GM19351 (cell line): ENCODE results near the gene CENPC.

Experiments used
- ATAC-seq: cut with Tn5 transposase; IDR thresholded peaks from one replicate; pipeline ENCODE4 v1.9.1; 2021; ENCODE audit warnings: mild to moderate bottlenecking, moderate library complexity; ENCODE audit not compliant: unreplicated experiment

The CENPC gene, protein sequence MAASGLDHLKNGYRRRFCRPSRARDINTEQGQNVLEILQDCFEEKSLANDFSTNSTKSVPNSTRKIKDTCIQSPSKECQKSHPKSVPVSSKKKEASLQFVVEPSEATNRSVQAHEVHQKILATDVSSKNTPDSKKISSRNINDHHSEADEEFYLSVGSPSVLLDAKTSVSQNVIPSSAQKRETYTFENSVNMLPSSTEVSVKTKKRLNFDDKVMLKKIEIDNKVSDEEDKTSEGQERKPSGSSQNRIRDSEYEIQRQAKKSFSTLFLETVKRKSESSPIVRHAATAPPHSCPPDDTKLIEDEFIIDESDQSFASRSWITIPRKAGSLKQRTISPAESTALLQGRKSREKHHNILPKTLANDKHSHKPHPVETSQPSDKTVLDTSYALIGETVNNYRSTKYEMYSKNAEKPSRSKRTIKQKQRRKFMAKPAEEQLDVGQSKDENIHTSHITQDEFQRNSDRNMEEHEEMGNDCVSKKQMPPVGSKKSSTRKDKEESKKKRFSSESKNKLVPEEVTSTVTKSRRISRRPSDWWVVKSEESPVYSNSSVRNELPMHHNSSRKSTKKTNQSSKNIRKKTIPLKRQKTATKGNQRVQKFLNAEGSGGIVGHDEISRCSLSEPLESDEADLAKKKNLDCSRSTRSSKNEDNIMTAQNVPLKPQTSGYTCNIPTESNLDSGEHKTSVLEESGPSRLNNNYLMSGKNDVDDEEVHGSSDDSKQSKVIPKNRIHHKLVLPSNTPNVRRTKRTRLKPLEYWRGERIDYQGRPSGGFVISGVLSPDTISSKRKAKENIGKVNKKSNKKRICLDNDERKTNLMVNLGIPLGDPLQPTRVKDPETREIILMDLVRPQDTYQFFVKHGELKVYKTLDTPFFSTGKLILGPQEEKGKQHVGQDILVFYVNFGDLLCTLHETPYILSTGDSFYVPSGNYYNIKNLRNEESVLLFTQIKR

DNA sequence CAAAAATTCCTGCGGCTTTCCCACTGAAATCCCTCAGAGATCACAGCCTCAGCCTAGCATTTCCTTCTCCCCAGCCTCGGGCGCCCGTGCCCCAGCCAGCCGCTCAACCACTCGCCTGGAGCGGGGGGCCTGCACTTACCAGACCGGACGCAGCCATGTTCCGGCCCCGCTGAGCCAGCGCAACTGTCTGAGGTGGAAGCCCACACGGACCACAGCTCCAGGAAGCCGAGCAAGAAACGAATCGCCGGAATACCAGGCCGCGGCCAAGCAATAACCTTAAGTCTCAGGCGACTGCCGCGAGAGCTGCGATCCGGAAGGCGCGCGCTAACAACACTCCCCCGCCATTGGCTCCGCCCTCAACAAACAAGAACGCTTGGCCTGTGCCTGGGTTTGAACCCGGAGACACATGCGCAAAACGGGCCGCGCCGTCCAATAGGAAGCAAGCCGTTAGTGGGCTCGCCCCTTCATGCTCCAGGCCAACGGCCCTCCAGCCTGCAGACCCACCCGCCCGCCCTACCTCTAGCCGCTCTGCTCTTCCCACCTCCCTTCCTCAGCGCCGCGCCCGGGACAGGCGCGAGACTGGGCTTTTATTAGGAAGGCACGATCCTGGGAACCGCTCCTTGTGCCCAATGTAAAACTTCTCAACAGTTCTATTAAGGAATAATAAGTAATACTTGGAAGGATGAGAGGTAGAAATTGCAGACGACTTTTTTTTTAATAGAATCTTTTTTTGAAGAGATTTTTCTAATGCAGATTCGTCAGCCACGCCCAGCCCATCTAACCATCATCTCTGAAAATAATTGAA lies at the start of gene CENPC:
Gene CENPC (minus strand): TSS at position 305 of the 805 bp plus-strand sequence. CDS start 148 bp downstream, at position 157.
- peak; percentile 91 for ATAC-seq

DNA sequence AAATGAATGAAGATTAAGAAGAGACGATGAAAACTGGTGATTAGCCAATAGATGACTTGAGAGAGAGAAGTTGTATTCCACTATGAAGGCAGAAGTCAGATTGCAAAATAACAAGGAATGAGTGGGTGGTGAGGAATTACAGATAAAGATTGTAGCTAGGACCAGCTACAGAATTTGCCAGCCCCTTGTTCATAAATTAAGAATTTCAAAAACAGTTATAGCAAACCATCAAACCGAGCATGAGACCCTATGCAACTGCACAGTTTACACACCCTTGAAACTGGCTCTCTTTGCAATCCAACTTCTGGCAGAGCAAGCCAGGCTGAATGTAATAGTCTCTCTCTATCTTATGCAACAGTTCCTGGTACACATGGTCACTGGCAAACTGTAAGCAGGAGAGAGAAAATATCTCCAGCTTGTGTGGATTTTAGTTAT lies 48.5 kb upstream of the CENPC start:
- ATAC-seq: no peak

DNA sequence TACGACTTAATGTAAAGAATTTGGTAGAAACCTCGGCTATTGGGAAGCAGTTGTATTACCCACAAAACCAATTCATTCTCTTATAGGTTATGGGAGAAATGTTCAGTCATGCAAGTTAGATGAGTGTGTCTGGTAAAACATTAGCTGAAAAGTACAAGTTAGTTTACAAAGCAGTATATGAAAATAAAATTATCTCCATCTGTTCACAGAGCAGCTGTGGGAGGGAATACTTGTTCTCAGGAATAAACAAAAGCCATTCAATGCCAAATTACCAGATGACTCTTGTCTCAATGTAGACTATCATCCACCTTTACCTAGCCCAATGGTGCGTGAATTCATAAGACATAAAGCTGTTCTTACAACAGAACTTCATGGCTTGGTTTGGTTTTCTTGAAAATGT lies 41.9 kb upstream of the CENPC start:
- ATAC-seq: no peak

DNA sequence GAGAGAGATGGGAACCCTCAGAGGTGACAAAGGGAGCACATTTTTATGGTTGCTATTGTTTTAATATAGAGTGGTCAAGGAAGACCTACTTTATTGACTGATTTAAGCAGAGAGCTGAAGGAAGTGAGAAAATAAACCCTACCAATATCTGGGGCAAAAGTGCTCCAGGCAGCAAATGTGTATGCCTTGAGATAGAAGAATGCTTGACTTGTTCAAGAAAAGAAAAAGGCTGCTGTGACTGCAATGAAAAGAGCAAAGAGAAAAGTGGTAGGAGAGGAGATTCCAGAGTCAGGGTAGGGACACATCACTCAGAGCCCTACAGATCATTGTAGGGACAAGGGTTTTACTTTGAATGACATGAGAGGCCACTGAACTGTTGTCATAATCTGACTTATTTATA lies 39.2 kb upstream of the CENPC start:
- no peak for ATAC-seq

DNA sequence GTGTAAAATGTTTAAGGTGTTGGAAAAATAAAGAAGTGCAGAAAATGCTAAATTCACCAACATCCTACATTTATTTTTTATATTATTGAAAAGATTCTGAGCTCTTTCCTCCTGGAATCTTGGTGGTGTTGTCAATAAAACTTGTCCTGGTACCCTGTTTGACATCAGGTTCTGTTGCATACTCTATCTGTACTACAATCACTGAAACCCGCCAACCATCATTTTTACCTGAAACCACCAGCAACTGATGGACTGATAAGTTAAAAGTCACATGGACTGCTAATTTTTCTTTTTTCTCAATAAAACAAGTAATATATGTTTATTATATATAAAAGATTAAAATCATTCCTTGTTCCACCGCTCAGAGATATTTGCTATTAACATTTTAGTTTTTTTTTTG lies 36.6 kb upstream of the CENPC start:
- no peak for ATAC-seq

DNA sequence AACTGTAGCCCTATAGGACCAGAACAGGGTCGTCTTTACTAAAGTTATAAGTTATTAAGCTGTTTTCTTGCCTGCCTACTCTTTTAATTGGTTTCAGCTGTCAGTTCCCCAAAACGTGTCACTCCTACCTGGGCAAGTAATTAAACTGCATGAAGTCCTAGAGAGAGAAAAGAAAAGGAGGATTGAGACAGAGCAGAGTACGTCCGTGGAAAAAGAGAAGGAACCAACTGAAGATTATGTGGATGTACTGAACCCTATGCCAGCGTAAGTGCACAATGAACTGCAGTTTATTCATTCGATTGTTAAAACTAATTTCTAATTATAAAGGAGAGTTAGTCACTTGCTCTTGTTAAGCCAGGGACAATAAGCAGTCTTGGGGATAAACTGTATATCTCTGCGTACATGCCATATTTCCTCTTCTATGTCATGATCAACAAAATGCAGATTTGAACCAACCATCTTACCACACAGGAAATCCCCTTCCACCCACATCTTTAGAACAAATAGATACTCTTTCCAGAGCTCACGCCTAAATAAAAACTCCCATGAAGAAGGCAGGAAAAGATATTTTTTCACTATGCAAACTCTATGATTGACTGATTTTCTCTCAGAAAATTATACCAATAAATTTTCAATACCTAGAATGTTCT lies 36.0 kb upstream of the CENPC start:
- peak; percentile 46 for ATAC-seq

DNA sequence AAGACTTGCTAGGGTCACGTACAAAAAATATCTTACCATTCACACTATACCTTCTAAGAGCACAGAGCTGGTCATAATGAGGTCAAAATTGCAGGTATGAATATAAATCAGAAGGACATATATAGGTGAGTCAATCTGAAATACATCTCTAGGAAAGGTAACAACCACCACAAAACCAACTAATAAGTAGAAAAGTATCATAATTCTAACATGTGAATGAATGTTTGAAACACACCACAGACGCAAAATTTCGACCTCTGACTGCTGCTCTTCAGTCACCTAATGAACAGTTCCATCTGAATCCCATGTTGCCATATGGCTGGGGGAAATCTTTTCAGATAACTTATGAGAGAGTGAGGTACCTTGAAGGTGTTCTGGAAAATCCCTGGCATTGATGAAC lies 35.3 kb upstream of the CENPC start:
- peak; percentile 32 for ATAC-seq

- ATAC-seq: peak; percentile 50
Observed at GRCh38 chr4:67576538-67576937, 31.2 kb upstream of the CENPC start.

DNA sequence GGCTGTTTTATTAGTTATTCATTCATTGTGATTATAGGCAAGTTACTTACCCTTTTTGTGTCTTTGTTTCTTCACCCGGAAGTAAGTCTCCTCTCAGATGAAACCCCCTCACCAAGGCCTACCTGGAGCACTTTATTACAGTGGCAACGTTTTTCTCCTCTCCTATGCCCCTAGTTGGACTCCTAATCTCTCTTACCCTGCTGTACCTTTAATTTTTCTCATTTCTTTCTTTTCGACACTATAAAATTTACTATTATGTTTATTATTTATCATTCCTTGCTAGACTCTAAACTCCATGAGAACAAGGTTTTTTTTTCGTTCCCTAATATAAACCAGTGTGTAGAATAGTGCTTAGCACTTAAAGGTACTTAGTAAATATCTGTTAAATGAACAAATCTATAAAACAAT lies 30.8 kb upstream of the CENPC start:
- no peak for ATAC-seq

DNA sequence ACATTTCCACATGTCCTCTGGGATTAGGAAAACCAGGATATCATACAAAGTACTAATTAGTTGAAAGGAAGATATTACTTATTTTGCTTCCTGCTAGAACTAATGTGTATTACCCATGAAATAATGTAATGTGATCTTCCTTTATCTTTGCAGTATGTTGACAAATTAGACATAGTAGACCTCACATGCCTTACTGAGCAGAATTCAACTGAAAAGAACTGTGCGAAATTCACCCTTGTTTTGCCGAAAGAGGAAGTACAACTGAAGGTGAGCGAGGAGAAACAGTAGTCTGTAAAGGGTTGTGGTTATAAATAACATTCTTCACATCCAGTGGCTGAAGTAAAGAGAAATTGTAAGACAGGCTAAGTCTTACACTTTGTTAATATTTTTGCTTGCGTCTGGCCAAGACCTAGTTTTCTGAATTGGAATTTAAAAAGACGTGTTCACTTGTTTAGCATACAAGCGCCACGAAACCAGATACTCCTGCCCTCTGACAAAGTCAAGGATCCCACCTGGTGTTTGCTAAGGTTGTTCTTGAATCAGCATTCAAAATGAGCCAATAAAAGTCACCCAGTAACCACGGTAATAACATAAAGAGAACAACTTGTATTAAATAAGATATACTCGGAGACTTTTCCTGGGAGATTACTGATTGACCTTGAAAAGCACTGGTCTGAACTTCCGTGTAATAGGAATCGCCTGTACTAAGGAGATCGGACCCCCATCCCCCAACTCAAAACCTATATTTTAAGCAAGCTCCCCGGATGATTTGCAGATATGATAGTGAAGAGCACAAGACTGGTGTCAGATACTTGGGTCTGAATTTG lies 30.1 kb upstream of the CENPC start:
- ATAC-seq: peak; percentile 84

GRCh38 chr4:67573193-67573592 lies 27.9 kb upstream of the CENPC start:
- ATAC-seq: no peak

DNA sequence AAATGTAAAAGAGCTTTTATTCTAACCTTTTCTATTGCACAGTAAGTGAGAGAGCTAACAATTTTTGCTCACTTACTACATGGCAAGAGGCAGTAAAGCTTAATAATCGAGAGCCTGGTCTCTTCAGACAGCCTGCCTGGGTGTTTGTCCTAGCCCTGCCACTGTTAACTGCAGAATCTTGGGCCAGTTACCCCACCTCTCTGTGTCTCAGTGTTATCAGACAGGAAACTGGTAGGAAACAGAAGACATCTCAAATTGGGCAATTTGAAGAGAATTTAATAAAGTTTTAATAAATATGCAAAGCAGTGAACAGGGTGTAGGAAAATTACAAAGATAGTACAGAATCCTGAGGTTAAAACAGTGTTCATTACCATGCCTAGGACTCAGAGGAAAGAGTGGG lies 26.7 kb upstream of the CENPC start:
- no peak for ATAC-seq

DNA sequence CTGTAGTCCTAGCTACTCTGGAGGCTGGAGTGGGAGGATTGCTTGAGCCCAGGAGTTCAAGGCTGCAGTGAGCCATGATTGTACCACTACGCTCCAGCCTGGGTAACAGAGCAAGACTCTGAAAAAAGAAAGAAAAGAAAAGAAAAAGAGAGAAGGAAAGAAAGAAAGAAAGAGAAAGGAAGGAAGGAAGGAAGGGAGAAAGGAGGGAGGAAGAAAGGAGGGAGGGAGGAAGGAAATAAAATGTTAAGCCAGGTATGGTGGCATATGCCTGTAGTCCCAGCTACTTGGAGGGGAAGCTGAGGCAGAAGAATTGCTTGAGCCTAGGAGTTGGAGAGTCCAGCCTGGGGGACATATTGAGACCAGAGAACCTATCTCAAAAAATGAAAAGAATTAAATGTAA lies 25.2 kb upstream of the CENPC start:
- no peak for ATAC-seq

GRCh38 chr4:67568820-67569219 lies 23.5 kb upstream of the CENPC start:
- no peak for ATAC-seq

DNA sequence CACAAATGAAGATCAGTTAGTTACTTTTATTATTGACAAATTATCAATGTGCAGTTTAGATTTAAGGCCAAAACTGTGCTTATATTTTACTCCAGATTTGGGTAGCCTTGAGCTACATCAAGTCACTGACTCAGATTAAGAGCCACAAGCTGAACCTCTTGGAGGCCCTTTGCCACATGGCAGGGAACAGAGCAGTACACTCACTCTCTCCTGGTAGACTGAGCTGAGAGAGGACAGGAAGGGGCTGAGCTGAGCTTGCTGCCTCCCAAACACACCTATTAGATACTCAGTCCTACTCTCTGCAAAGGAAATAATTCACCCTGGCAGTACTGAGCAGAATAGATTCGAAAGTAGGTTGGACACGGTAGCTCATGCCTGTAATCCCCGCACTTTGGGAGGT lies 21.0 kb upstream of the CENPC start:
- ATAC-seq: no peak

GRCh38 chr4:67565284-67565683 lies 20.0 kb upstream of the CENPC start:
- ATAC-seq: no peak

DNA sequence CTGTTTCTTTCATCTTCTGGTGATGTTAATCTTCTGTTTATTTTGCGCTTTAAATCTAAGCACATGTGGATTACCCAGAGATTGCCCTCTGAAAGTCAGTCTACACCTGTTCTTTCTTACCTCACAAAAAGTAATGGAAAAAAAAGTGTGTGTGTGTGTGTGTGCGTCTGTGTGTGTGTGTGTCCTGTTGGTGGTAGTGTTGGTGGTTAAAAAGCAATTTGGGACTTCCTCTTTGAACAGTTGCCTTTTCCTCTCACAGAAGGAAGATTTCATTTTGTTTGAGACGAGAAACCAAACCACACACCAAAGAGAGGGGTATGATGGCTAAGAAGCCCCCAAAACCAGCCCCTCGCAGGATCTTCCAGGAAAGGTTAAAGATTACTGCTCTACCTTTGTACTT lies 13.2 kb upstream of the CENPC start, which contains the start of gene STAP1:
Gene STAP1 (plus strand): TSS at position 235 of the 400 bp plus-strand sequence. CDS start 83 bp downstream, at position 318.
- peak; percentile 54 for ATAC-seq

DNA sequence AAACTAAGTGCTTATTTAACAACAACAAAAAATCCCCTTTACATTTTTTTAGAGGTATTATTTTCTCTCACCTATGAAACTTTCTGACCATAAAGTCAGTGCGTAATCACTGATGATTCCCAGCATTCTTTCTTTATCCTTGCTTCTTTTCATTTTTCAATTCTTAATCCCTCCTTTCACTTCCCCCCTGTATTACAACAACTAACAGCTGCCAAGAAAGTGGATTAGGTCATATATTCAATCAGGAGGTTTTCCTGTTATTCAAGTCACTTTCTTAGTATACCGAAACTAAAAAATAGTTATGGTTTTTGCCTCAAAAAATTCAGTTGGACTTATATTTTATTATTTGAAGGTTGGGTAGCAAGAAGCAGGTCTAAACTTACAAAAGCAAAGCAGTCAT lies 11.1 kb upstream of the CENPC start:
- ATAC-seq: peak; percentile 33

GRCh38 chr4:67555447-67555846 lies 10.1 kb upstream of the CENPC start:
- no peak for ATAC-seq
